Ovary (tissue), 9 donors: ENCODE measurements around the gene IFNG. TPM values are rescaled to one million over a fixed set of nuclear protein-coding genes. Genes with fewer than 3 reads are reported as not detected.

Experiments used
- DNase-seq, 5 donors: peaks; one replicate each; pipeline ENCODE4 v3.0.0-alpha.2; 2019 to 2020
- H3K27ac ChIP-seq, 2 donors: fragments of 200-600 bp; one replicate each; pipeline versions ENCODE4 v1.5.1 to v1.8.0; 2019 to 2022
- H3K27me3 ChIP-seq: fragments of 200-600 bp; one replicate; pipeline ENCODE4 v1.8.0; 2022
- H3K36me3 ChIP-seq: fragments of 200-600 bp; sonication (generic); one replicate; pipeline ENCODE4 v1.5.1; 2019
- H3K4me1 ChIP-seq: one replicate; pipeline ENCODE4 v1.8.1; 2013; ENCODE audit warnings: mild to moderate bottlenecking, moderate library complexity; ENCODE audit not compliant: insufficient read depth
- H3K4me3 ChIP-seq: fragments of 200-600 bp; sonication (generic); one replicate; pipeline ENCODE4 v1.5.1; 2017
- H3K9me3 ChIP-seq, 2 donors: fragments of 200-600 bp in 1 of 2; sonication (generic) in 1 of 2; one replicate each; pipeline versions ENCODE4 v1.5.1 to v1.8.1; 2013 to 2019; ENCODE audit warnings: mild to moderate bottlenecking in 1 of 2, moderate library complexity in 1 of 2
- CTCF ChIP-seq, 3 donors: fragments of 450-650 bp in 2 of 3; fragments of 200-600 bp in 1 of 3; IDR thresholded peaks; one replicate each; pipeline versions ENCODE4 v1.5.1 to v1.8.0; 2016 to 2022; ENCODE audit warnings: antibody characterized with exemption in 3 of 3, mild to moderate bottlenecking in 1 of 3
- EP300 ChIP-seq: sonication (generic); formaldehyde crosslinking; IDR thresholded peaks from one replicate; pipeline ENCODE4 v1.6.1; 2017; ENCODE audit warnings: antibody characterized with exemption
- POLR2A ChIP-seq: fragments of 450-650 bp; IDR thresholded peaks from one replicate; pipeline ENCODE4 v1.6.1; 2017; ENCODE audit warnings: antibody characterized with exemption, mild to moderate bottlenecking, moderate library complexity
- WGBS, 3 donors: extraction: QIAGEN DNeasy Blood & Tissue Kit in 1 of 3; methylation state at CpG; one replicate each; pipeline versions ENCODE4 v1.1.5 to v1.1.7; 2013 to 2017; 5-methylcytosine and 5-hydroxymethylcytosine counted together
- intact Hi-C, 4 donors: fragments of 100-400 bp; cut with DNase I; formaldehyde crosslinking; loops; one replicate each; pipeline versions ENCODE4 v1.11.0 to v1.15.1; 2022 to 2023
- polyA plus RNA-seq, 2 donors: library from polyadenylated mRNA; stranded (reverse); fragments of 200-250 nt in 1 of 2; fragments of 350-450 nt in 1 of 2; fragmentation: Illumina TruSeq in 1 of 2; extraction: RNeasy Lipid Tissue Mini Kit (QIAGEN cat#74804) in 1 of 2; gene quantifications; one replicate each; pipeline ENCODE4 v1.2.3, GENCODE V29; 2013 to 2014
- total RNA-seq, 7 donors: library from RNA; depleted of rRNA in 2 of 7; stranded (reverse); fragments of >200 nt in 2 of 7; fragmentation: NEBNext Ultra II Directional in 3 of 7; extraction: Animal tissue kit (Norgen Biotek cat#: 25700) in 3 of 7; gene quantifications; one replicate each; pipeline versions ENCODE4 v1.1.0 to v1.2.4, GENCODE V29; 2016 to 2023
- donor health status: DM: no; HTN: no; CAD: no; lungs with moderate emphysema.
- donor health status: DM: no; HTN: no; CAD: no.
- donor health status: Bipolar disorder and iron deficiency.
- donor health status: DM: yes; HTN: yes; CAD: no.
- donor health status: DM: no; HTN: no; CAD: no.
- donor health status: DM: yes; HTN: yes; CAD: no.

The IFNG gene
- total and polyA plus RNA-seq, 9 donors = 0.25 to 0.66 TPM; not detected in 7

- 76 to 86% (median 78%) methylated on average over 2 of the region's 2 CpGs for WGBS, 3 donors
- Histone ChIP-seq H3K4me3 (no peak overlapping the region), H3K27me3 (no peaks in the 10 kb centered on the region), H3K27ac (no peak overlapping the region), H3K4me1 (no peaks in the 10 kb centered on the region), H3K36me3 (no peaks in the 10 kb centered on the region), H3K9me3 (no peaks in the 10 kb centered on the region)
- DNase-seq = no peak
- intact Hi-C loops = no loop called here
- TF ChIP-seq CTCF (IDR thresholded peaks at IDR 0.05) (no peak), POLR2A (no peak), EP300 (no peak)
Measured at GRCh38 chr12:68162374-68162773, 2.8 kb upstream of the IFNG start.

GRCh38 chr12:68158432-68158831 lies 1.1 kb downstream of the IFNG start:
- no peak for DNase-seq
- Histone ChIP-seq H3K4me1 (no peaks in the 10 kb centered on the region), H3K36me3 (no peaks in the 10 kb centered on the region), H3K27ac (no peak overlapping the region), H3K9me3 (no peaks in the 10 kb centered on the region), H3K27me3 (no peaks in the 10 kb centered on the region), H3K4me3 (no peak overlapping the region)
- 52 to 61% (median 56%) methylated on average over 2 of the region's 2 CpGs for WGBS, 3 donors
- TF ChIP-seq POLR2A (no peak), EP300 (no peak), CTCF (IDR thresholded peaks at IDR 0.05) (no peak)
- intact Hi-C loops = no loop called here

GRCh38 chr12:68157380-68157779 lies 2.2 kb downstream of the IFNG start:
- no peaks in the 10 kb centered on the region for H3K27me3 ChIP-seq
- intact Hi-C loops = no loop called here
- no peak overlapping the region for H3K4me3 ChIP-seq
- TF ChIP-seq EP300 (no peak), CTCF (IDR thresholded peaks at IDR 0.05) (no peak), POLR2A (no peak)
- 63 to 78% (median 63%) methylated on average over 4 of the region's 4 CpGs for WGBS, 3 donors
- no peak overlapping the region for H3K27ac ChIP-seq
- H3K4me1 ChIP-seq = no peaks in the 10 kb centered on the region
- H3K9me3 ChIP-seq = no peaks in the 10 kb centered on the region
- no peaks in the 10 kb centered on the region for H3K36me3 ChIP-seq
- DNase-seq = no peak

- WGBS, 3 donors = 48 to 70% (median 66%) methylated on average over 1 of the region's 1 CpG
Measured at GRCh38 chr12:68156636-68157035, 2.9 kb downstream of the IFNG start.

More at GRCh38 chr12:68156636-68157035, 2.9 kb downstream of the IFNG start:
- Histone ChIP-seq H3K4me1 (no peaks in the 10 kb centered on the region), H3K27ac (no peak overlapping the region), H3K36me3 (no peaks in the 10 kb centered on the region), H3K27me3 (no peaks in the 10 kb centered on the region), H3K4me3 (no peak overlapping the region), H3K9me3 (no peaks in the 10 kb centered on the region)
- intact Hi-C loops = no loop called here
- TF ChIP-seq CTCF (IDR thresholded peaks at IDR 0.05) (no peak), EP300 (no peak), POLR2A (no peak)
- no peak for DNase-seq
